Left ventricle myocardium inferior (tissue), 1 donor: ENCODE measurements around the gene COA5. TPM values are rescaled to one million over a fixed set of nuclear protein-coding genes. Genes with fewer than 3 reads are reported as not detected.

ENCODE experiments used
- DNase-seq: peaks from one replicate; pipeline ENCODE4 v3.0.0-alpha.2; 2020
- H3K27ac ChIP-seq: fragments of 200-600 bp; replicated peaks from 2 replicates; pipeline ENCODE4 v1.8.0; 2021
- H3K27me3 ChIP-seq: fragments of 200-600 bp; 2 replicates; pipeline ENCODE4 v1.8.0; 2021; ENCODE audit warnings: low read depth
- H3K36me3 ChIP-seq: fragments of 200-600 bp; 2 replicates; pipeline ENCODE4 v1.8.0; 2021
- H3K4me1 ChIP-seq: fragments of 200-600 bp; 2 replicates; pipeline ENCODE4 v1.8.0; 2021
- H3K4me3 ChIP-seq: fragments of 200-600 bp; 2 replicates; pipeline ENCODE4 v1.8.0; 2021; ENCODE audit warnings: mild to moderate bottlenecking, moderate library complexity
- H3K9me3 ChIP-seq: fragments of 200-600 bp; replicated peaks from 2 replicates; pipeline ENCODE4 v1.8.0; 2021
- intact Hi-C: fragments of 100-400 bp; cut with micrococcal nuclease; formaldehyde crosslinking; loops from one replicate; pipeline ENCODE4 v1.11.0; 2022
- total RNA-seq: library from RNA; stranded (reverse); fragmentation: NEBNext Ultra II Directional; extraction: Animal tissue kit (Norgen Biotek cat#: 25700); gene quantifications from one replicate; pipeline ENCODE4 v1.2.1, GENCODE V29; 2021
- TF ChIP-seq, protein P1 (sequence below): fragments of 200-600 bp; IDR thresholded peaks from 2 replicates; pipeline ENCODE4 v1.8.0; 2021; ENCODE audit warnings: antibody characterized with exemption, mild to moderate bottlenecking, borderline replicate concordance
- donor health status: DM: no; HTN: yes; CAD: no; lungs with severe emphysema.

Gene COA5
- total RNA-seq, 1 donor from 2014 or later: 33.3 TPM

- Histone ChIP-seq H3K4me3 (no peak overlapping the region), H3K27me3 (no peaks in the 10 kb centered on the region), H3K36me3 (peaks cover 62% of the 10 kb centered on the region), H3K4me1 (peaks cover 47% of the 10 kb centered on the region), H3K9me3 (no peaks in the 10 kb centered on the region), H3K27ac (peak overlapping the region; percentile 43)
- DNase-seq: no peak
- intact Hi-C loops: no loop called here
- TF ChIP-seq, protein P1, sequence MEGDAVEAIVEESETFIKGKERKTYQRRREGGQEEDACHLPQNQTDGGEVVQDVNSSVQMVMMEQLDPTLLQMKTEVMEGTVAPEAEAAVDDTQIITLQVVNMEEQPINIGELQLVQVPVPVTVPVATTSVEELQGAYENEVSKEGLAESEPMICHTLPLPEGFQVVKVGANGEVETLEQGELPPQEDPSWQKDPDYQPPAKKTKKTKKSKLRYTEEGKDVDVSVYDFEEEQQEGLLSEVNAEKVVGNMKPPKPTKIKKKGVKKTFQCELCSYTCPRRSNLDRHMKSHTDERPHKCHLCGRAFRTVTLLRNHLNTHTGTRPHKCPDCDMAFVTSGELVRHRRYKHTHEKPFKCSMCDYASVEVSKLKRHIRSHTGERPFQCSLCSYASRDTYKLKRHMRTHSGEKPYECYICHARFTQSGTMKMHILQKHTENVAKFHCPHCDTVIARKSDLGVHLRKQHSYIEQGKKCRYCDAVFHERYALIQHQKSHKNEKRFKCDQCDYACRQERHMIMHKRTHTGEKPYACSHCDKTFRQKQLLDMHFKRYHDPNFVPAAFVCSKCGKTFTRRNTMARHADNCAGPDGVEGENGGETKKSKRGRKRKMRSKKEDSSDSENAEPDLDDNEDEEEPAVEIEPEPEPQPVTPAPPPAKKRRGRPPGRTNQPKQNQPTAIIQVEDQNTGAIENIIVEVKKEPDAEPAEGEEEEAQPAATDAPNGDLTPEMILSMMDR: no peak
Observed at GRCh38 chr2:98555696-98556095, 52.6 kb downstream of the COA5 start.

GRCh38 chr2:98554116-98554861 is 54.0 kb downstream of the COA5 start:
- H3K4me3 ChIP-seq: no peak overlapping the region
- H3K27me3 ChIP-seq: no peaks in the 10 kb centered on the region
- peaks cover 32% of the 10 kb centered on the region for H3K4me1 ChIP-seq
- peaks cover 67% of the 10 kb centered on the region for H3K36me3 ChIP-seq
- H3K9me3 ChIP-seq: no peaks in the 10 kb centered on the region
- peak overlapping the region; percentile 43 for H3K27ac ChIP-seq
- intact Hi-C loops: no loop called here
- DNase-seq: no peak
- TF ChIP-seq, protein P1: no peak

DNA sequence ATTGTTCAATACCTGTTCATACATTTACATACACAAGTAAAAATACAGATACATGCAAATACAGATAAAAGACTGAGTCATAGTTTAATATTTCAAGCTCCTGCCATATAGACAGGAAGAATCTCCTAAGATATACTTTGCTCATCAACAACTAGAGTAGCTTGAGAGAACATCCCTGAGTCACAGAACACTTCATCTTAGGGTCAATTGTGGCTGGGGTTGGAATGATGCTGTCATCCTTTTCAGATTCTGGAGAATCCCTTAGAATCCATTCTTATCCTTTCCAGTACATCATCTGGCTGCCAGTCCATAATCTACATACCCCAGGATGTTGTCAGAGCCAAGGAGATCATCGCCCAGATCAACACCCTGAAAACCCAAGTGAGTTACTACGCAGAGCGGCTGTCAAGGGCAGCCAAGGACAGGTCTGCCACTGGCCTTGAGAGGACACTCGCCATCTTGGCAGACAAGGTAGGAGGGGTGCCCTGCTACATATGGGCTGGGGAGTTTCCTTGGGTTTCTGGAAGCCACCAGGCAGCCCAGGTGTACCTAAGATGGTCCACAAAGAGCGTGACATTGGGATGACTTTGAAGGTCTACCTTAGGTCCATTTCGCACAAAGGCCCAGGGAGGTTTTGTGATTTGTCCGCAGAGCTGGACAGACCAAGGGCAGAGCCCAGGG is 55.7 kb downstream of the COA5 start:
- H3K36me3 ChIP-seq: peaks cover 75% of the 10 kb centered on the region
- intact Hi-C loops: no loop called here

DNA sequence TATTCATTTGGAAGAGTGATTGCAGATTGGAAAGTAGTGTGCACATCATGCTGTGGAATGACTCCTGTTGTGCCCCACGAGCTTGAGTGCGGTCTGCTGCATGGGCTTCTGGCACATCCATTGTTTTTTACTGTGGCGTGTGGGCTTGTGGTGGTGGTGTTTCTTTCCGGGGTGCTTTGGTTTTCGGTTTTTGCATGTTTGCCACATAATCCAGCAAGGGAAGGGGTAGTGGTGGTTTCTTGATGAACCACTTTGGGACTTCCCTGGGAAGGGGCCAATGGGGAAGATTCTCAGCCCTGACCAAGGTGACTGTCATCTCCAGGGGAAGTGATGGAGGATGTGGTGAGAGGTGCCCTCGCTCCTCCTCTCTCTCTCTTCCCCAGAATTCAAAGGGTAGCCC is 57.0 kb downstream of the COA5 start:
- Histone ChIP-seq H3K27ac (no peak overlapping the region), H3K4me3 (no peak overlapping the region), H3K27me3 (no peaks in the 10 kb centered on the region), H3K4me1 (peaks cover 25% of the 10 kb centered on the region), H3K36me3 (peaks cover 83% of the 10 kb centered on the region), H3K9me3 (no peaks in the 10 kb centered on the region)
- DNase-seq: no peak
- intact Hi-C loops: no loop called here
- TF ChIP-seq, protein P1: no peak

More for the DNA sequence above, 55.7 kb downstream of the COA5 start:
- Histone ChIP-seq H3K27me3 (no peaks in the 10 kb centered on the region), H3K27ac (no peak overlapping the region), H3K9me3 (no peaks in the 10 kb centered on the region), H3K4me1 (peaks cover 32% of the 10 kb centered on the region), H3K4me3 (no peak overlapping the region)
- DNase-seq: no peak
- TF ChIP-seq, protein P1: no peak

DNA sequence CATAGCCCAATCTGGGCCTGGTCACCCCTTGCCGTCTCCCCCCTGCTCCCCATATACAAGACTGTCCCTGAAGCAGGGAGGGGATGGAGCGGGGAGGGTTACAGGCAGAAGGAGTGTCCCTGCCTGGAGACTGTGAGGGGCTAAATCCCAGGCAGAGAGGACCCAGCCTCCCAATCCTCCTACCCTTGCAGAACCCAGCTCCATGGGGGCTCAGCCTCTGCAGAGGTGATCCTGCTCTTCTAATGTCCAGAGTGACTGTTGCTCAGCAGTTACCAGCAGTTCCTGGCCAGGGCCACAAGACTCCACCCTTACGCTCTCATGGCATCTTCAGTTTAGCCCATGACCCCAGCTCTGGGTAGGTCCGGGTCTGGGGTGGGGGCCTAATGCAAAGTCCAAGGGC is 58.1 kb downstream of the COA5 start:
- no peak for DNase-seq
- H3K36me3 ChIP-seq: peaks cover 81% of the 10 kb centered on the region
- intact Hi-C loops: no loop called here

More for the DNA sequence above, 58.1 kb downstream of the COA5 start:
- H3K27me3 ChIP-seq: no peaks in the 10 kb centered on the region
- TF ChIP-seq, protein P1: no peak
- H3K27ac ChIP-seq: no peak overlapping the region
- H3K4me3 ChIP-seq: no peak overlapping the region
- no peaks in the 10 kb centered on the region for H3K9me3 ChIP-seq
- peaks cover 13% of the 10 kb centered on the region for H3K4me1 ChIP-seq

Other genes with a start within 250 kb of the COA5 start
- 20.8 TPM for gene INPP4A, start 163.7 kb downstream of the COA5 start, total RNA-seq
- gene UNC50, start 77 bp upstream of the COA5 start, total RNA-seq: 32.0 TPM
- 18.4 TPM for gene MGAT4A, start 122.6 kb upstream of the COA5 start, total RNA-seq